ENCODE data around the gene SPINT2. TPM values are rescaled to one million over a fixed set of nuclear protein-coding genes. Genes with fewer than 3 reads are reported as not detected.

SPINT2 gene
- total and polyA plus RNA-seq, 2 of the 13 experiments (the other 11 are each of a cell fraction or from before 2014, with no cell fraction given), result 0.31 to 0.77 TPM

DNA sequence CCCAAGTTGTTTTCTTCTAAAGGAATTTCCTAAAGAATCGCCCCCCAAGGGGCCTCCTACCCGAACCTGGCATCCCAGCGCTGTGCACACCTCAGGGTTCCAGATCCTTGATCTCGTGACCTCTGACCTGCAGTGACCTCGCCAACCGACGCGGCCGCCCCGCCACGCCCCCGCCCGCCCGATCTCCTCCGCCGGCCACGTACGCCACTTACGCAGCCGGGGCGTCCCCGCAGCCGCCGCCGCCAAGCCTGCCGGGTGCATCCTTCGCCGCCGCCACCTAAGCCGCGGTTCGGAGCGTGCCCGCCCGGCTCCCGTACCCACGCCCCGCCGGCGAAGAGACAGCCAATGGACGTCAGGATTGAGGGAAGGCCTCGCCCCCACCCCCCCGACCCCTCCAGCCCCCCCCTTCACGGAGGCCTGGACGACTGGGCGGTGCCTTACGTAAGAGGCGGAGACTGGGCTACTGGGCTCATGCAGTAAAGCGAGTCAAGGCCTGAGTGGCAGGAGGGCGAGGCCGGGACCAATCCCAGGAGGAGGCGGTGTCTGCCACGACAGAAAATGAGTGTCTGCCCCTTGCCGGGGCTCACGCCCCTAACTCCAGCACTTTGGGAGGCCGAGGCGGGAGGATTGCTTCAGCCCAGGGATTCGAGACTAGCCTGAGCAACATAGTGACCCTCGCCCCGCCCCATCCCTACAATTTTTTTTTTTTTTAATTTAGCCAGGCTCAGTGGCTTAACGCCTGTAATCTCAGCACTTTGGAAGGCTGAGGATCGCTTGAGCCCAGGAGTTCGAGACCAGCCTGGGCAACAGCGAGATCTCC is 51.5 kb downstream of the SPINT2 start, which contains the start of gene YIF1B (continued):
- TF ChIP-seq, protein P1, sequence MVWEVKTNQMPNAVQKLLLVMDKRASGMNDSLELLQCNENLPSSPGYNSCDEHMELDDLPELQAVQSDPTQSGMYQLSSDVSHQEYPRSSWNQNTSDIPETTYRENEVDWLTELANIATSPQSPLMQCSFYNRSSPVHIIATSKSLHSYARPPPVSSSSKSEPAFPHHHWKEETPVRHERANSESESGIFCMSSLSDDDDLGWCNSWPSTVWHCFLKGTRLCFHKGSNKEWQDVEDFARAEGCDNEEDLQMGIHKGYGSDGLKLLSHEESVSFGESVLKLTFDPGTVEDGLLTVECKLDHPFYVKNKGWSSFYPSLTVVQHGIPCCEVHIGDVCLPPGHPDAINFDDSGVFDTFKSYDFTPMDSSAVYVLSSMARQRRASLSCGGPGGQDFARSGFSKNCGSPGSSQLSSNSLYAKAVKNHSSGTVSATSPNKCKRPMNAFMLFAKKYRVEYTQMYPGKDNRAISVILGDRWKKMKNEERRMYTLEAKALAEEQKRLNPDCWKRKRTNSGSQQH (CRISPR knock-in tag; IDR thresholded peaks at IDR 0.05; ENCODE audit: low read depth), result no peak
- TF ChIP-seq, protein P2, sequence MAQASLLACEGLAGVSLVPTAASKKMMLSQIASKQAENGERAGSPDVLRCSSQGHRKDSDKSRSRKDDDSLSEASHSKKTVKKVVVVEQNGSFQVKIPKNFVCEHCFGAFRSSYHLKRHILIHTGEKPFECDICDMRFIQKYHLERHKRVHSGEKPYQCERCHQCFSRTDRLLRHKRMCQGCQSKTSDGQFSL (CRISPR knock-in tag; IDR thresholded peaks at IDR 0.05), result no peak
- TF ChIP-seq, protein P3, sequence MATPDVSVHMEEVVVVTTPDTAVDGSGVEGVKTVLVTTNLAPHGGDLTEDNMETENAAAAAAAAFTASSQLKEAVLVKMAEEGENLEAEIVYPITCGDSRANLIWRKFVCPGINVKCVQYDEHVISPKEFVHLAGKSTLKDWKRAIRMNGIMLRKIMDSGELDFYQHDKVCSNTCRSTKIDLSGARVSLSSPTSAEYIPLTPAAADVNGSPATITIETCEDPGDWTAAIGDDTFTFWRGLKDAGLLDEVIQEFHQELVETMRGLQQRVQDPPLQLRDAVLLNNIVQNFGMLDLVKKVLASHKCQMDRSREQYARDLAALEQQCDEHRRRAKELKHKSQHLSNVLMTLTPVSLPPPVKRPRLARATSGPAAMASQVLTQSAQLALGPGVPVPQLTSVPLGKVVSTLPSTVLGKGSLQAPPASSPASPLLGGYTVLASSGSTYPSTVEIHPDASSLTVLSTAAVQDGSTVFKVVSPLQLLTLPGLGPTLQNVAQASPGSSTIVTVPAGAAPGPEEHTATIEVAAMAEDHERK (CRISPR knock-in tag; IDR thresholded peaks at IDR 0.05; ENCODE audit: low read depth), result peak; percentile 73
- TF ChIP-seq YEATS2 (CRISPR knock-in tag; IDR thresholded peaks at IDR 0.05; ENCODE audit: borderline replicate concordance) (peak; percentile 56; the same call in 1 of the 2 replicates), MED13 (CRISPR knock-in tag; IDR thresholded peaks at IDR 0.05) (no peak), ZNF605 (CRISPR knock-in tag; IDR thresholded peaks at IDR 0.05) (no peak), ZNF615 (CRISPR knock-in tag; IDR thresholded peaks at IDR 0.05; ENCODE audit: borderline replicate concordance) (no peak), NFYB (CRISPR knock-in tag; IDR thresholded peaks at IDR 0.05) (peak; percentile 64), ISX (CRISPR knock-in tag; conservative IDR thresholded peaks at IDR 0.05) (no peak), MAF1 (CRISPR knock-in tag; IDR thresholded peaks at IDR 0.05; ENCODE audit: borderline replicate concordance) (no peak), NFKB2 (CRISPR knock-in tag; IDR thresholded peaks at IDR 0.05; ENCODE audit: borderline replicate concordance) (no peak), ZNF512 (CRISPR knock-in tag; IDR thresholded peaks at IDR 0.05) (no peak), NFKBIZ (CRISPR knock-in tag; IDR thresholded peaks at IDR 0.05) (no peak), HDAC2 (CRISPR knock-in tag; IDR thresholded peaks at IDR 0.05) (no peak; the same call in 1 of the 2 replicates), PBX2 (CRISPR knock-in tag; IDR thresholded peaks at IDR 0.05) (peak; percentile 59), ZNF792 (CRISPR knock-in tag; IDR thresholded peaks at IDR 0.05) (no peak), SMC3 (IDR thresholded peaks at IDR 0.05; ENCODE audit: low read length) (no peak), KLF6 (CRISPR knock-in tag; IDR thresholded peaks at IDR 0.05) (no peak), ZNF234 (CRISPR knock-in tag; conservative IDR thresholded peaks at IDR 0.05) (no peak), KLF16 (CRISPR knock-in tag; IDR thresholded peaks at IDR 0.05) (no peak), MTF1 (CRISPR knock-in tag; IDR thresholded peaks at IDR 0.05) (no peak), JARID2 (CRISPR knock-in tag; IDR thresholded peaks at IDR 0.05; ENCODE audit: insufficient replicate concordance) (no peak), ZNF331 (CRISPR knock-in tag; IDR thresholded peaks at IDR 0.05) (peak; percentile 69), PAWR (CRISPR knock-in tag; IDR thresholded peaks at IDR 0.05; ENCODE audit: borderline replicate concordance) (no peak), HOXA7 (CRISPR knock-in tag; IDR thresholded peaks at IDR 0.05) (no peak), NFIC (IDR thresholded peaks at IDR 0.05; ENCODE audit: low read length) (no peak)
